UCSD-AML1 (cell line): ENCODE results near the gene KMT2A.
"Not testable (repeated sequence)": the region's sequence is repeated elsewhere in the genome, so short reads cannot be mapped to it uniquely, and the experiment has no call there.

Experiments
- DNase-seq: peaks from one replicate; lab custom pipeline; 2025; ENCODE audit not compliant: unreplicated experiment; lab: John Stamatoyannopoulos, UW

Gene KMT2A

GRCh38 chr11:118435893-118436624 is at the start of gene KMT2A:
KMT2A (plus strand) TSS chr11:118436492; CDS start chr11:118436513, 21 bp downstream.
- DNase-seq, result peak; percentile 98

- no peak for DNase-seq
Observed at GRCh38 chr11:118396097-118396501, 40.2 kb upstream of the KMT2A start.

GRCh38 chr11:118397448-118397847 is 38.8 kb upstream of the KMT2A start:
- no peak for DNase-seq

GRCh38 chr11:118398791-118399559 is 37.3 kb upstream of the KMT2A start:
- no peak for DNase-seq

GRCh38 chr11:118401151-118401879 is 35.0 kb upstream of the KMT2A start, which contains the start of gene ATP5MG:
ATP5MG (plus strand) TSS chr11:118401606; CDS start chr11:118401666, 60 bp downstream.
- peak; percentile 94 for DNase-seq

- no peak for DNase-seq
Observed at GRCh38 chr11:118401880-118402590, 34.3 kb upstream of the KMT2A start.

GRCh38 chr11:118402594-118402993 is 33.7 kb upstream of the KMT2A start:
- DNase-seq, result not testable (repeated sequence)

- no peak for DNase-seq
Observed at GRCh38 chr11:118406599-118407166, 29.6 kb upstream of the KMT2A start.

GRCh38 chr11:118410055-118410745 is 26.1 kb upstream of the KMT2A start:
- no peak for DNase-seq

GRCh38 chr11:118411530-118411929 is 24.8 kb upstream of the KMT2A start:
- DNase-seq, result no peak

- no peak for DNase-seq
Observed at GRCh38 chr11:118412921-118413320, 23.4 kb upstream of the KMT2A start.

- DNase-seq, result no peak
Observed at GRCh38 chr11:118415062-118415738, 21.1 kb upstream of the KMT2A start.

GRCh38 chr11:118415739-118416068 is 20.6 kb upstream of the KMT2A start:
- DNase-seq, result peak; percentile 45

GRCh38 chr11:118416900-118417299 is 19.4 kb upstream of the KMT2A start:
- not testable (repeated sequence) for DNase-seq

GRCh38 chr11:118417801-118418200 is 18.5 kb upstream of the KMT2A start:
- DNase-seq, result no peak

- no peak for DNase-seq
Observed at GRCh38 chr11:118418766-118419165, 17.5 kb upstream of the KMT2A start.

- no peak for DNase-seq
Observed at GRCh38 chr11:118427707-118428106, 8.6 kb upstream of the KMT2A start.

GRCh38 chr11:118430956-118431355 is 5.3 kb upstream of the KMT2A start:
- DNase-seq, result no peak

- DNase-seq, result no peak
Observed at GRCh38 chr11:118434123-118434552, 2.2 kb upstream of the KMT2A start.
